Caco-2 (cell line): ENCODE measurements around the gene GGNBP2. TPM values are rescaled to one million over a fixed set of nuclear protein-coding genes. Genes with fewer than 3 reads are reported as not detected.

ENCODE experiments used
- BruUV-seq: library from RNA; stranded (reverse); fragments of 400-500 nt; replicated peaks from 2 replicates; lab custom pipeline; 2021; lab: Mats Ljungman, UMichigan
- CTCF ChIA-PET: fragments of 300-600 bp; sonication (Branson Sonifier 250); formaldehyde crosslinking; loops from one replicate; lab custom pipeline; 2022; ENCODE audit warnings: antibody characterized with exemption; lab: Charles Lee
- POLR2A ChIA-PET: fragments of 300-600 bp; sonication (Branson Sonifier 250); formaldehyde crosslinking; loops from one replicate; lab custom pipeline; 2022; ENCODE audit warnings: antibody characterized with exemption; lab: Charles Lee
- DNase-seq, 2 experiments: peaks; one replicate each; pipeline versions ENCODE4 v3.0.0 to v3.0.0-alpha.2; 2020 to 2022
- H3K27me3 ChIP-seq: replicated peaks from 2 replicates; pipeline ENCODE4 v1.6.0; 2011; ENCODE audit warnings: low read length; ENCODE audit not compliant: control insufficient read depth, insufficient read depth
- H3K36me3 ChIP-seq: 2 replicates; pipeline ENCODE4 v1.5.1; 2011; ENCODE audit warnings: low read length; ENCODE audit not compliant: control insufficient read depth, insufficient read depth
- H3K4me1 ChIP-seq: fragments of 250-450 bp; sonication (Bioruptor Pico); 2 replicates; pipeline ENCODE4 v1.5.1; 2020; ENCODE audit warnings: mild to moderate bottlenecking
- H3K4me3 ChIP-seq: 2 replicates; pipeline ENCODE4 v1.5.1; 2011; ENCODE audit warnings: low read depth, mild to moderate bottlenecking, control low read depth, low read length
- H3K9me3 ChIP-seq: fragments of 250-450 bp; sonication (Bioruptor Pico); 2 replicates; pipeline ENCODE4 v1.5.1; 2020; ENCODE audit warnings: mild to moderate bottlenecking, moderate library complexity
- H3K27ac Mint-ChIP-seq: one replicate; pipeline ENCODE4 v1.8.0; 2022; ENCODE audit warnings: mixed read lengths; ENCODE audit not compliant: unreplicated experiment
- H3K27me3 Mint-ChIP-seq: one replicate; pipeline ENCODE4 v1.8.0; 2022; ENCODE audit warnings: mixed read lengths; ENCODE audit not compliant: insufficient read depth, unreplicated experiment
- H3K36me3 Mint-ChIP-seq: one replicate; pipeline ENCODE4 v1.8.0; 2022; ENCODE audit warnings: mild to moderate bottlenecking, mixed read lengths; ENCODE audit not compliant: insufficient read depth, unreplicated experiment
- H3K4me1 Mint-ChIP-seq: one replicate; pipeline ENCODE4 v1.8.0; 2022; ENCODE audit warnings: low read depth, mixed read lengths; ENCODE audit not compliant: unreplicated experiment
- H3K4me3 Mint-ChIP-seq: one replicate; pipeline ENCODE4 v1.8.0; 2022; ENCODE audit warnings: mild to moderate bottlenecking, moderate library complexity, mixed read lengths; ENCODE audit not compliant: unreplicated experiment
- H3K9me3 Mint-ChIP-seq: one replicate; pipeline ENCODE4 v1.8.0; 2022; ENCODE audit warnings: mixed read lengths; ENCODE audit not compliant: unreplicated experiment
- intact Hi-C: fragments of 100-400 bp; cut with micrococcal nuclease; formaldehyde crosslinking; loops from one replicate; pipeline ENCODE4 v1.10.0; 2022; ENCODE audit not compliant: unreplicated experiment
- total RNA-seq: library from RNA; stranded (reverse); gene quantifications from 2 replicates; pipeline ENCODE4 v1.2.3, GENCODE V29; 2022
- TF ChIP-seq, protein P1 (sequence below), 2 experiments: fragments of 200-600 bp in 1 of 2; IDR thresholded peaks; 1 replicate in 1 of 2; 2 replicates in 1 of 2; pipeline versions ENCODE4 v1.5.1 to v1.8.0; 2011 to 2022; ENCODE audit warnings: antibody characterized with exemption in 1 of 2, control low read depth in 1 of 2, inconsistent platforms in 1 of 2, low read depth in 1 of 2, low read length in 1 of 2, mild to moderate bottlenecking in 1 of 2, moderate library complexity in 1 of 2; ENCODE audit not compliant: insufficient read depth in 1 of 2, severe bottlenecking in 1 of 2, unreplicated experiment in 1 of 2

Gene GGNBP2
- total RNA-seq, 1 experiment from 2014 or later, result 91.3 TPM

DNA sequence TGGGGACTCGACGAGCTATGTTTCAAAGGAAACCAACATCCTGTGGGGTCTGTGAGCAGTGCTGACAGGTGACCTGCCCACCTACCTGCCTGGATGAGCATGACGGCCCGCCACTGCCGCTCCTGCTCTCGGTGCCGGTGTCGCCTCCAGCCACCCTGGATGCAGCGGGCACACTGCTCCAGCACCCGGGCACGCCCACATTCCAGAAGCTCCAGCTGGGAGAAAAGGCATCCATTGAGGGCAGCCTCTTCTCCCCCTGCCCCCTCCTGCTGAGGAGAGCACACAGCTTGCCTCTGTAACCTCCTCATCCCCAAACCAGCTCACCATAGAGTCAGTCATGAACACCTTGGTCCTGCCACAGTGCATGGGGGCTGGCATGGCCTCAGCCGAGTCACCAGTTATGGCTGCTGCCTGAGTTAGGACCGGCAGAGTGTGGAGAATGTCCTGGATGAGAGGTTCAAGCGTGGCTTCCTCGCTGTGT lies 43.9 kb upstream of the GGNBP2 start:
- H3K36me3 Mint-ChIP-seq, result peaks cover 68% of the 10 kb centered on the region
- TF ChIP-seq, protein P1, sequence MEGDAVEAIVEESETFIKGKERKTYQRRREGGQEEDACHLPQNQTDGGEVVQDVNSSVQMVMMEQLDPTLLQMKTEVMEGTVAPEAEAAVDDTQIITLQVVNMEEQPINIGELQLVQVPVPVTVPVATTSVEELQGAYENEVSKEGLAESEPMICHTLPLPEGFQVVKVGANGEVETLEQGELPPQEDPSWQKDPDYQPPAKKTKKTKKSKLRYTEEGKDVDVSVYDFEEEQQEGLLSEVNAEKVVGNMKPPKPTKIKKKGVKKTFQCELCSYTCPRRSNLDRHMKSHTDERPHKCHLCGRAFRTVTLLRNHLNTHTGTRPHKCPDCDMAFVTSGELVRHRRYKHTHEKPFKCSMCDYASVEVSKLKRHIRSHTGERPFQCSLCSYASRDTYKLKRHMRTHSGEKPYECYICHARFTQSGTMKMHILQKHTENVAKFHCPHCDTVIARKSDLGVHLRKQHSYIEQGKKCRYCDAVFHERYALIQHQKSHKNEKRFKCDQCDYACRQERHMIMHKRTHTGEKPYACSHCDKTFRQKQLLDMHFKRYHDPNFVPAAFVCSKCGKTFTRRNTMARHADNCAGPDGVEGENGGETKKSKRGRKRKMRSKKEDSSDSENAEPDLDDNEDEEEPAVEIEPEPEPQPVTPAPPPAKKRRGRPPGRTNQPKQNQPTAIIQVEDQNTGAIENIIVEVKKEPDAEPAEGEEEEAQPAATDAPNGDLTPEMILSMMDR (IDR thresholded peaks at IDR 0.05; ENCODE audit: insufficient read depth in 1 of 2, low read depth in 1 of 2, low read length in 1 of 2, severe bottlenecking in 1 of 2, unreplicated experiment in 1 of 2), result no peak
- no peak overlapping the region for H3K4me3 Mint-ChIP-seq
- H3K27ac Mint-ChIP-seq, result no peak overlapping the region
- ChIA-PET CTCF (no interaction called here), POLR2A (interaction anchor here (0.9 kb wide), 1 partner anchor 43 kb away, joined by 3 read pairs; no protein-coding TSS in a partner anchor)
- DNase-seq, result peak in 1 of 2 experiments; percentile 28
- H3K4me1 Mint-ChIP-seq, result no peaks in the 10 kb centered on the region
- Histone ChIP-seq H3K36me3 (peaks cover 8% of the 10 kb centered on the region), H3K4me3 (no peak overlapping the region), H3K4me1 (no peaks in the 10 kb centered on the region), H3K27me3 (no peaks in the 10 kb centered on the region), H3K9me3 (no peaks in the 10 kb centered on the region)
- intact Hi-C loops, result no loop called here
- H3K27me3 Mint-ChIP-seq, result no peaks in the 10 kb centered on the region
- H3K9me3 Mint-ChIP-seq, result no peaks in the 10 kb centered on the region
- BruUV-seq, result no TSS peak

DNA sequence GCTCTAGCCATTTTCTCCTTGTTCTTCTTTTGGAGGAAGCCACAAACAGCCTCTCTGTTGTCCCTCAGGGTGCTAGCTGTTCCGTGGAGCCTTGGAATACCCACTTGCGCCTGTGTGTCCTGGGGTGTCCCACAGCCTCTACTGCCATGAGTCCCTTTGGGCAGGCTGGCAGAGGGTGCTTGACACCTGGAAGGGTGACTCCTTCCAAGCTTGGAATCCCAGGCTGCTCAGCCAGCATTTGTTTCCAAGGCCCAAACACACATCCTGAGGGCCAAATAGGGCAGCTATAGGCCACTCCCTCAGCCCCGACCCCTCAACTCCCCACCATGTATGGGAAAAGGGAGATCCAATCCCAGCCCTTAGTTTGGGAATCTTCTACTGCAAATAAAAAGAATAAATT lies 43.4 kb upstream of the GGNBP2 start:
- peaks cover 4% of the 10 kb centered on the region; the same call in 1 of the 2 replicates for H3K36me3 ChIP-seq
- intact Hi-C loops, result no loop called here
- BruUV-seq, result no TSS peak
- H3K4me1 ChIP-seq, result no peaks in the 10 kb centered on the region
- no peaks in the 10 kb centered on the region for H3K9me3 Mint-ChIP-seq
- CTCF ChIA-PET, result no interaction called here
- TF ChIP-seq, protein P1 (IDR thresholded peaks at IDR 0.05; ENCODE audit: insufficient read depth in 1 of 2, low read depth in 1 of 2, low read length in 1 of 2, severe bottlenecking in 1 of 2, unreplicated experiment in 1 of 2), result no peak
- no peaks in the 10 kb centered on the region for H3K27me3 Mint-ChIP-seq
- DNase-seq, result peak in 1 of 2 experiments; percentile 22
- no peaks in the 10 kb centered on the region for H3K27me3 ChIP-seq
- H3K27ac Mint-ChIP-seq, result no peak overlapping the region
- H3K4me3 Mint-ChIP-seq, result no peak overlapping the region
- no peaks in the 10 kb centered on the region for H3K4me1 Mint-ChIP-seq
- H3K4me3 ChIP-seq, result no peak overlapping the region
- POLR2A ChIA-PET, result interaction anchor here (0.9 kb wide), 1 partner anchor 43 kb away, joined by 3 read pairs; no protein-coding TSS in a partner anchor
- no peaks in the 10 kb centered on the region for H3K9me3 ChIP-seq
- H3K36me3 Mint-ChIP-seq, result peaks cover 66% of the 10 kb centered on the region

DNA sequence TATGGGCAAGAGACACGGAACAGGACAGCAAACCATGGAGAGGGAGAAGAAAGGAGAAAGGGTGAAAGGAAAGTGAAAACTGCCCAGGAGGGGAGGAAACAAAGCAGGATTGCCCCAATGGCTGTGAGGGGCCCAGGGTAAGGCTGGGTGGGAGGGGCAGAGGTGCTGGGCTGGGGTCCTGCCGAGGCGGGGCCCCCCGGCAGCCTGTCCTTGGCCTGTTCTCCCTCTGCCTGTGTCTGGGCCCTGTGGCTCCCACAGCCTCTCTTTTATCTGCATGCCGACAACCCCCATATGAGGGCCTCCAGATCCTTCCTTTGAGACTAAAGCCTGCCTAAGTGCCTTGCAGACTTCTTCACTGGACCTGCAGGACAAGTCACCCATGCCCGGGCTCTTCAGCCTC lies 42.8 kb upstream of the GGNBP2 start:
- Mint-ChIP-seq H3K4me1 (no peaks in the 10 kb centered on the region), H3K27ac (no peak overlapping the region), H3K27me3 (no peaks in the 10 kb centered on the region), H3K9me3 (no peaks in the 10 kb centered on the region), H3K36me3 (peaks cover 60% of the 10 kb centered on the region), H3K4me3 (no peak overlapping the region)
- no peaks in the 10 kb centered on the region for H3K4me1 ChIP-seq
- H3K4me3 ChIP-seq, result no peak overlapping the region
- TF ChIP-seq, protein P1 (IDR thresholded peaks at IDR 0.05; ENCODE audit: insufficient read depth in 1 of 2, low read depth in 1 of 2, low read length in 1 of 2, severe bottlenecking in 1 of 2, unreplicated experiment in 1 of 2), result no peak
- H3K9me3 ChIP-seq, result no peaks in the 10 kb centered on the region
- no TSS peak for BruUV-seq
- POLR2A ChIA-PET, result no interaction called here
- intact Hi-C loops, result no loop called here
- DNase-seq, result peak in 1 of 2 experiments; percentile 27
- no peaks in the 10 kb centered on the region for H3K27me3 ChIP-seq
- CTCF ChIA-PET, result no interaction called here
- H3K36me3 ChIP-seq, result peaks cover 4% of the 10 kb centered on the region; the same call in 1 of the 2 replicates
